Glutamatergic neuron (in vitro differentiated cells): Measurements from ENCODE around the gene INPP5B. TPM values are rescaled to one million over a fixed set of nuclear protein-coding genes. Genes with fewer than 3 reads are reported as not detected.

Experiments used
- DNase-seq: peaks from one replicate; pipeline ENCODE4 v3.0.0; 2022
- H3K27ac Mint-ChIP-seq: one replicate; pipeline ENCODE4 v1.8.0; 2020; ENCODE audit warnings: mild to moderate bottlenecking, mixed read lengths, inconsistent platforms; ENCODE audit not compliant: unreplicated experiment
- H3K27me3 Mint-ChIP-seq: one replicate; pipeline ENCODE4 v1.8.0; 2020; ENCODE audit warnings: mild to moderate bottlenecking, moderate library complexity, mixed read lengths, inconsistent platforms; ENCODE audit not compliant: unreplicated experiment
- H3K36me3 Mint-ChIP-seq: one replicate; pipeline ENCODE4 v1.8.0; 2020; ENCODE audit warnings: mild to moderate bottlenecking, mixed read lengths, inconsistent platforms; ENCODE audit not compliant: unreplicated experiment
- H3K4me1 Mint-ChIP-seq: one replicate; pipeline ENCODE4 v1.8.0; 2020; ENCODE audit warnings: mild to moderate bottlenecking, low read depth, mixed read lengths, inconsistent platforms; ENCODE audit not compliant: unreplicated experiment
- H3K4me3 Mint-ChIP-seq: one replicate; pipeline ENCODE4 v1.8.0; 2020; ENCODE audit warnings: mild to moderate bottlenecking, mixed read lengths, inconsistent platforms; ENCODE audit not compliant: unreplicated experiment
- H3K9me3 Mint-ChIP-seq: one replicate; pipeline ENCODE4 v1.8.0; 2020; ENCODE audit warnings: mild to moderate bottlenecking, moderate library complexity, mixed read lengths, inconsistent platforms; ENCODE audit not compliant: unreplicated experiment
- total RNA-seq: library from RNA; stranded (reverse); fragmentation: NEBNext Ultra II Directional; extraction: Animal tissue kit (Norgen Biotek cat#: 25700); gene quantifications from one replicate; pipeline ENCODE4 v1.2.1, GENCODE V29; 2021; ENCODE audit not compliant: unreplicated experiment
- TF ChIP-seq, protein P1 (sequence below): fragments of 200-600 bp; sonication (generic); IDR thresholded peaks from one replicate; pipeline ENCODE4 v1.5.0; 2021; ENCODE audit not compliant: partially characterized antibody, unreplicated experiment

INPP5B gene
- total RNA-seq, 1 donor from 2014 or later: 19.3 TPM

DNA sequence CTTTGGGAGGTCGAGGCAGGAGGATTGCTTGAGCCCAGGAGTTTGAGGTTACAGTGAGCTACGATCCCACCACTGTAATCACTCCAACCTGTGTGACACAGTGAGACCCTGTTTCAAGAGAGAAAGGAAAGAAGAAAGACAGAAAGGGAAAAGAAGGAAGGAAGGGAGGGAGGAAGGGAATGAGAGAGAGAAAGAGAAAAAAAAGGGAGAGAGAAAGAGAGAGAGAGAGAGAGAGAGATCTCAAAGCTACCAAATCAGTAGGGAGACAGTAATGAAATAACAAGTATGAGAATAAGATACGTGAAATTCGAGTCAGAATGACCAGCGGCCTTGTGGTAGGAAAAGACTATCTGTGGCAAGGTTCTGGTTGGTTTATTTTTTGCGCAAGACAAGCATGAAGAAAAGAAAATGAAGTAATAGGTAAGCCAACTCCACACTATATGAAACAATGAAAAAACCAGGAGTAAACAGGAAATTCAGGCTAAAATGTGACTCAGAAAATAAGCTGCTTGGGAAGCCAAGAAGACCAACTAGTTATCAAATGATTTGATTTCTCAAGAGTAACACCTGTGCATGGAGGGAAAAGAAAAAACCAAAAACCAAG is 96.4 kb downstream of the INPP5B start:
- TF ChIP-seq, protein P1, sequence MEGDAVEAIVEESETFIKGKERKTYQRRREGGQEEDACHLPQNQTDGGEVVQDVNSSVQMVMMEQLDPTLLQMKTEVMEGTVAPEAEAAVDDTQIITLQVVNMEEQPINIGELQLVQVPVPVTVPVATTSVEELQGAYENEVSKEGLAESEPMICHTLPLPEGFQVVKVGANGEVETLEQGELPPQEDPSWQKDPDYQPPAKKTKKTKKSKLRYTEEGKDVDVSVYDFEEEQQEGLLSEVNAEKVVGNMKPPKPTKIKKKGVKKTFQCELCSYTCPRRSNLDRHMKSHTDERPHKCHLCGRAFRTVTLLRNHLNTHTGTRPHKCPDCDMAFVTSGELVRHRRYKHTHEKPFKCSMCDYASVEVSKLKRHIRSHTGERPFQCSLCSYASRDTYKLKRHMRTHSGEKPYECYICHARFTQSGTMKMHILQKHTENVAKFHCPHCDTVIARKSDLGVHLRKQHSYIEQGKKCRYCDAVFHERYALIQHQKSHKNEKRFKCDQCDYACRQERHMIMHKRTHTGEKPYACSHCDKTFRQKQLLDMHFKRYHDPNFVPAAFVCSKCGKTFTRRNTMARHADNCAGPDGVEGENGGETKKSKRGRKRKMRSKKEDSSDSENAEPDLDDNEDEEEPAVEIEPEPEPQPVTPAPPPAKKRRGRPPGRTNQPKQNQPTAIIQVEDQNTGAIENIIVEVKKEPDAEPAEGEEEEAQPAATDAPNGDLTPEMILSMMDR: no peak
- no peak overlapping the region for H3K4me3 Mint-ChIP-seq
- peaks cover 1% of the 10 kb centered on the region for H3K27me3 Mint-ChIP-seq
- DNase-seq: no peak
- no peak overlapping the region for H3K27ac Mint-ChIP-seq
- no peaks in the 10 kb centered on the region for H3K9me3 Mint-ChIP-seq
- no peaks in the 10 kb centered on the region for H3K4me1 Mint-ChIP-seq
- no peaks in the 10 kb centered on the region for H3K36me3 Mint-ChIP-seq

DNA sequence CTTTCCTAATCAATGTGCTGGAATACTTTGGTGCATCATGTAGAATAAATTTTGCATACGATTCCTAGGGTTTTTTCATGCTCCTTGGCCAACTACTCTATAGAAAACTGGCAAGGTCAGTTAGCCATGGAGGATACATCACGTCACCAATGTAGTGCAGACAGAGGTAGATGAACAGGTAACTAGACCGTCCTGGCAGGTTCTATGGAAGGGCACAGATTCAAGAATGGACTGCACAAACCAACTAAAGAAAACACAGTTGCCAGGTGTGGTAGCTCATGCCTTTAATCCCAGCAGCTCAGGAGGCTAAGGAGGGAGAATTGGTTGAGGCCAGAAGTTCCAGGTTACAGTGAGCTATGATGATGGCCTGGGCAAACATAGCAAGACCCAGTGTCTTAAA is 97.4 kb downstream of the INPP5B start:
- TF ChIP-seq, protein P1: no peak
- H3K36me3 Mint-ChIP-seq: no peaks in the 10 kb centered on the region
- no peak overlapping the region for H3K4me3 Mint-ChIP-seq
- H3K4me1 Mint-ChIP-seq: no peaks in the 10 kb centered on the region
- H3K9me3 Mint-ChIP-seq: no peaks in the 10 kb centered on the region
- peaks cover 1% of the 10 kb centered on the region for H3K27me3 Mint-ChIP-seq
- no peak for DNase-seq
- no peak overlapping the region for H3K27ac Mint-ChIP-seq

DNA sequence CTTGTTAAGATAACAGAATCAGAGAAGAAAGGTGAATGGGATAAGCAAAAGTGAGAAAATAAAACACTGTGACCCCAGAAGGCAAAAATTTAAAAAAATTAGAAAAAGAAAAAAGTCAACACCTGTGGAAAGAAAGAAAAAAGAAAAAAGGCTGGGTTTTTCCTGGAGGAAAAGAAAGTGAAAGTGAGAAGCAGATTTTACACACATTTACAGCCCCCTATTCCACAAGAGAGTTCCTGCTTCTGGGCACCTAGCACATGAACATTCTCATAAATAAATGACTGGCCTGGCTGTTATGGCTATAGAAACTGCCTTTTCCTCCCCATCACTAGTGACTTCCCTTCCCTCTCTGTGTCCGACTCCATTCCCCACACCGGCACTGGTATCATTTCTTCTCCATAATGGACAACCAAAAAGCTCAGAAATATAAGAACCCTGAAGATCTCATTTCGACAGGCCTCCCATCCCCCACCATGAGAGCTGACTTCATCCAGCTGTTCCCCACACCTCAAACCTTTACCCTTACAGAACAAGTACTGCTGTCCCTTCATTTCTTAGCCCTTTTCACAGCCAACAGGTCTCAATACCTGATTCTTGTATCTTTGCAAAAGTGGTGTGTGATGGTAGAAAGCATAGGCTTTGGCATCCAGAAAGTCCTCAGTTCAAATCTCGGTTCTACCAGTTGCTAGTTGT is 100.1 kb downstream of the INPP5B start:
- H3K4me1 Mint-ChIP-seq: no peaks in the 10 kb centered on the region
- TF ChIP-seq, protein P1: no peak
- H3K36me3 Mint-ChIP-seq: no peaks in the 10 kb centered on the region
- H3K27me3 Mint-ChIP-seq: peaks cover 1% of the 10 kb centered on the region
- H3K27ac Mint-ChIP-seq: no peak overlapping the region
- H3K9me3 Mint-ChIP-seq: no peaks in the 10 kb centered on the region
- no peak overlapping the region for H3K4me3 Mint-ChIP-seq
- no peak for DNase-seq

DNA sequence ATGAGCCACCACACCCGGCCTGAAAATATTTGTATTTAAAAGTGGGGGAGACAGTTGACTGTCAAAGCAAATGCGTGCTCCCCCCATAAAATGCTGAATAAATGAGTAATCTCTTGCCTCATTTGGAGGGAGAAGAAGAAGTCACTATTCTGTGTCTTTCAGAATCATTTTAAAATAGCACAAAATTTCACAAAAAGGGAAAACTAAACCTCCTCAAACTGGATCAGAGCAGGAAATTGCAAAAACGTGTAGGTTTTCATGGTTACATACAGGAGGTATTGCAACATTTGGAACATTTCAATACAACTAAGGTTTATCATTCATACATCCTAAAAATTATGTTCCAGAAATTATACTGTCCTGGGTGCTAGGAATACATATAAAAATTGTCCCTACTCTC is 101.1 kb downstream of the INPP5B start:
- H3K4me3 Mint-ChIP-seq: no peak overlapping the region
- H3K9me3 Mint-ChIP-seq: no peaks in the 10 kb centered on the region
- peaks cover 1% of the 10 kb centered on the region for H3K27me3 Mint-ChIP-seq
- no peak overlapping the region for H3K27ac Mint-ChIP-seq
- TF ChIP-seq, protein P1: no peak
- no peaks in the 10 kb centered on the region for H3K36me3 Mint-ChIP-seq
- no peaks in the 10 kb centered on the region for H3K4me1 Mint-ChIP-seq
- no peak for DNase-seq

DNA sequence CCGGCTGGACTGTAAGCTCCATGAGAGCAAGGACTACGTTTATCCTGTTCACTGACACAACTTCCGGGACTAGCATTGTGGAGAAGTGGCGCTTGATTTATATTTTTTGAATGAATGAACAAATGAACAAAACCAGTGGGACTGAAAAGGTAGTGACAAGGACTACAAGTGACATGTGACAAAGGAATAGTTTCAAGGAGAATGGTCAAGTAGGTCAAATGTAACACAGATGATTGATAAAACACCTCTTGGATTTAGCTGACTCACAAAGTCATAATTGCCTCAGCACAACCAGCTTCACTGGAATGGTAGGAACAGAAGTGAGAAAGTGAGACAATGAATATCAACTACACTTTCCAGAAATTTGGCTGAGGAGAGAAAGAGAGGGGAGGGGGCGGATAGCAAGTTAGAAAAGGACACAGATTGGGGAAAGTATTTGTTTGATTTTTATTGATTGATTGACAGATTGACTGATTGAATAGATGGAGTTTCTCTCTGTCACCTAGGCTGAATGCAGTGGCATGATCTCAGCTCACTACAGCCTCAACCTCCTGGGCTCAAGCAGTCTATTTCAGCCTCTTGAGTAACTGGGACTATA is 101.7 kb downstream of the INPP5B start:
- Mint-ChIP-seq H3K9me3 (no peaks in the 10 kb centered on the region), H3K4me3 (no peak overlapping the region), H3K36me3 (no peaks in the 10 kb centered on the region), H3K27me3 (peaks cover 1% of the 10 kb centered on the region), H3K4me1 (no peaks in the 10 kb centered on the region), H3K27ac (no peak overlapping the region)
- TF ChIP-seq, protein P1: no peak
- no peak for DNase-seq
